ENCODE data around the gene NAA16.
A peak's percentile ranks its signal among the peaks of the same experiment; 100 is the strongest.

- TF ChIP-seq CTCF (IDR thresholded peaks at IDR 0.05; ENCODE audit: poor library complexity, severe bottlenecking) (no peak), EZH2 (IDR thresholded peaks at IDR 0.05; ENCODE audit: borderline replicate concordance, insufficient read depth, low read length, poor library complexity, severe bottlenecking) (no peak), MXI1 (conservative IDR thresholded peaks at IDR 0.05; ENCODE audit: poor library complexity, severe bottlenecking) (peak; percentile 59), POLR2AphosphoS5 (IDR thresholded peaks at IDR 0.05) (no peak), TAF1 (IDR thresholded peaks at IDR 0.05; ENCODE audit: low read depth) (no peak), EP300 (conservative IDR thresholded peaks at IDR 0.05; ENCODE audit: poor library complexity, severe bottlenecking) (no peak), RAD21 (conservative IDR thresholded peaks at IDR 0.05) (no peak), REST (IDR thresholded peaks at IDR 0.05; ENCODE audit: borderline replicate concordance) (no peak), SMC3 (conservative IDR thresholded peaks at IDR 0.05; ENCODE audit: poor library complexity) (no peak)
These were observed 524 bp downstream of the NAA16 start for GRCh38 chr13:41311406-41312175.
